ENCODE data around the gene MARCHF11.

DNA sequence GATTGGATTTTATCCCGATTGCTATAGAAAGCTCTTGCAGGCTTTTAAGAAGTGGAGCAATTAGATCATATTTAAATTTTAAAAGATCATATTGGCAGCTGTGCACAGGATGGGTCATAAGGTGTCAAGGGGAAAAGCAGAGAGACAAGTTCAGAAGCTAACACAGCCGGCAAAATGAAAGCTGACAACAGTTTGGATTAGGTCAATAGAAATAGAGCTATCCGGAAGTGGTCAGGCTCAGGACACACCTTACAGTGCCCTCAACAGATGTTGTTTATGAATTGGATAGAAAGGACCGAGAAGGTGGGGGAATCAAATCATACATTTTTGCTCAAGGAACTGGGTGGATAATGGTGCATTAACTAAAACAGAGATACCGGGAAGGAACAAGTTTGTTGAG, 46.3 kb upstream of the MARCHF11 start:
- TF ChIP-seq, protein P1, sequence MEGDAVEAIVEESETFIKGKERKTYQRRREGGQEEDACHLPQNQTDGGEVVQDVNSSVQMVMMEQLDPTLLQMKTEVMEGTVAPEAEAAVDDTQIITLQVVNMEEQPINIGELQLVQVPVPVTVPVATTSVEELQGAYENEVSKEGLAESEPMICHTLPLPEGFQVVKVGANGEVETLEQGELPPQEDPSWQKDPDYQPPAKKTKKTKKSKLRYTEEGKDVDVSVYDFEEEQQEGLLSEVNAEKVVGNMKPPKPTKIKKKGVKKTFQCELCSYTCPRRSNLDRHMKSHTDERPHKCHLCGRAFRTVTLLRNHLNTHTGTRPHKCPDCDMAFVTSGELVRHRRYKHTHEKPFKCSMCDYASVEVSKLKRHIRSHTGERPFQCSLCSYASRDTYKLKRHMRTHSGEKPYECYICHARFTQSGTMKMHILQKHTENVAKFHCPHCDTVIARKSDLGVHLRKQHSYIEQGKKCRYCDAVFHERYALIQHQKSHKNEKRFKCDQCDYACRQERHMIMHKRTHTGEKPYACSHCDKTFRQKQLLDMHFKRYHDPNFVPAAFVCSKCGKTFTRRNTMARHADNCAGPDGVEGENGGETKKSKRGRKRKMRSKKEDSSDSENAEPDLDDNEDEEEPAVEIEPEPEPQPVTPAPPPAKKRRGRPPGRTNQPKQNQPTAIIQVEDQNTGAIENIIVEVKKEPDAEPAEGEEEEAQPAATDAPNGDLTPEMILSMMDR (IDR thresholded peaks at IDR 0.05), result no peak
- no peak for TF ChIP-seq POLR2A (IDR thresholded peaks at IDR 0.05)
- no peak for TF ChIP-seq EP300 (IDR thresholded peaks at IDR 0.05)

Data from ovary (tissue), 3 donors.